Frontal cortex (tissue), 4 donors: ENCODE data around the gene PASD1. TPM values are rescaled to one million over a fixed set of nuclear protein-coding genes. Genes with fewer than 3 reads are reported as not detected.

Source experiments
- DNase-seq, 2 donors: peaks; one replicate each; pipeline ENCODE4 v3.0.0; 2012; ENCODE audit warnings: low spot score in 2 of 2
- FAIRE-seq: peaks from 2 replicates; lab custom pipeline; 2012; peaks lifted over from hg19 to GRCh38; lab: Jason Lieb, UNC
- total RNA-seq: library from RNA; depleted of rRNA; stranded (reverse); fragments of >200 nt; gene quantifications from one replicate; pipeline ENCODE4 v1.2.3, GENCODE V29; 2014
- donor health status: control.
- donor health status: control.
- donor health status: control.

Gene PASD1
- total RNA-seq, 1 donor from 2014 or later: not detected

DNA sequence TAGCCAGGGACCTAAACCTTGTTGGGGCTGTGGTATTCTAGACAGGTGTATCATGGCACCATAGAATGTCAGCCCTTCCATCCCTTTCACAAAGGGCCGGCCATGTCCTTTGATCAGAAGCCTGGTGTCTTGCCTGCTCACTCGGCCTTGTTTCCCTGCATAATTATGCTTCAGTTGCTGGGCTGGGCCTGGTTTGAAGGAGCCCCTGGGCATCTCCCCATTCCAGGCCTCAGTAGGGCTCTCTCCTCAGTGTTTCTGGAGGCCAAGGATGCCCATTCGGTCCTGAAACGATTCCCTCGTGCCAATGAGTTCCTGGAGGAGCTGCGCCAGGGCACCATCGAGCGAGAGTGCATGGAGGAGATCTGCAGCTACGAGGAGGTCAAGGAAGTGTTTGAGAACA is 136.3 kb downstream of the PASD1 start:
- FAIRE-seq: no peak
- no peak for DNase-seq

DNA sequence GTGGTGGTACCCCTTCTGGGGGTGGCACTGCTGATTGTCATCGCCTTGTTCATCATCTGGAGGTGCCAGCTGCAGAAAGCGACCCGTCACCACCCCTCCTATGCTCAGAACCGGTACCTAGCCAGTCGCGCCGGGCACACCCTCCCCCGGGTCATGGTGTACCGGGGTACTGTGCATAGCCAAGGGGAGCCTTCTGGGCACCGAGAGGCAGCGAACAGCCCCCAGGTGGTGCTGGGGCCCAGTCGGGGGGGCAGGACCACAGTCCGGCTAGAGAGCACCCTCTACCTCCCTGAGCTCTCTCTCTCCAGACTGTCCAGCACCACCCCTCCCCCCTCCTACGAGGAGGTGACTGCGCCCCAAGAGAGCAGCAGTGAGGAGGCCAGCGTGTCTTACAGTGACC is 137.1 kb downstream of the PASD1 start:
- FAIRE-seq: no peak
- no peak for DNase-seq

DNA sequence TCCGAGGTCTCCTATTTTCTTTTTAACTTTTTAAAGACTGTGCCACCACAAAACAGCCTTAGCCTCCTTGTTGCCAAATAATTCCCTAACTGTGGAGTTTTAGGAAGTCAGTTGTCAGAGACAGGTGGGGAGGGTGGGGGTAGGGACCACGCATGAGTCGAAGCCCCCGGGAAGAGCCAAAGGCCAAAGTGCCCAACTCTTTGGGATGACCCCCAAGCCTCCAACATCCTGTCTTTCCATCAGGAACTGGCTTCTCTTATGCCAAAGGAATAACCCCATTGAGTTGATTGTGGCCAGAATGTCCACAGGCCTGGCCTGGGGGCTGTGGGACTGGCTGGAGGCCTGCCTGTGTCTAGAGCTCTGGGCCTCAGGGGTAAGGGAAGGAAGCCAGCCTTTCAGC is 137.6 kb downstream of the PASD1 start:
- DNase-seq: no peak
- FAIRE-seq: no peak

DNA sequence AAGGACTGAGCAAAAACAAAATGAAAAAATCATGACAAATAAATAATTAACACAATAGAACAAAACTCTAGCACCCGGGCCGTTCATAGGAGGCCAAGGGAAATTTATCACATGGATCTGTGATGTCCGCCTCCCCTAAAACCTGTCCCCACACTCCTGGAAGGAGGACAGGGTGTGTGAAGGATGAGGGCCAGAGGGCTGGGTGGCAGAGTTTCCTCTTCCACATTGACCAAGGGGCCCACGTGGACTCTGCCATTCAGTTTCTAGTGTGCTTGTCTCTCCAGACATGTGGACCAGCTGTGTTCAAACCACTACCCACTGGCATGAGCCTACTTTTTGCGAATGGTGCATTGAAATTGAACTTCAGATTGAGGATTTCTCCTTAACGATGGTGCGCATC is 138.1 kb downstream of the PASD1 start:
- DNase-seq (no peak), FAIRE-seq (no peak)

DNA sequence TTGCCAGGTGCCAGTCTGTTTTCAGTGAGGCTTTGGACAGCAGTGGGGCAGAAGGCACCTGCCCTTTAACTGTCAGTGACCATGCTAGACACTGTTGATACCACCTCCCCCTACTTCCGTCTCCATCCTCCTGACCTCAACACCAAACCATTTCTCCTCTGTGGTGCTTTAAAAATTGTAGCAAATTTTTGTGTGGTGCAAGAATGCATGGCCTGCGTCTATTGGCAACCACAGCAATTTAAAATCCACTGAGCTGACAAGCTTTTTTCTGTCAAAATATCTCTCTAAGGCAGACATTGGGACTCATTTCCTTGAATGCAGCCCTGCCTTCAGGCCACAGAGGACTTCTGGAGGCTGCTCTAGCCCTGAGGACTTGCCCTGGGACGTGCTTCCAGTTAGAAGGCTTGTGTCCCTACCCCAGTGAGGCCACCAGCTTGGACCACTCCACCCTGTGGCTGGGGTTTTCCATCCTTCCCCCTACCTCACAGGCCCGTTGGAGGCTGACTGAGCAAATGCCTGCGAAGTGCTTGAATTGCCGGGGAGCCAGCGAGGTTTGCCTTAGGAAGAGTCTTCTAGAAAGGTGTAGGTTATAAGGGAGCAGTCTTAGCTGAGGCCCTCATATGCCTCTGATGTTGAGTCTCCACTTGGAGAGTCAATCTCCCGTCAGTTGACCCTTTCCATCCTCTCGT is 138.7 kb downstream of the PASD1 start:
- DNase-seq (no peak), FAIRE-seq (no peak)

DNA sequence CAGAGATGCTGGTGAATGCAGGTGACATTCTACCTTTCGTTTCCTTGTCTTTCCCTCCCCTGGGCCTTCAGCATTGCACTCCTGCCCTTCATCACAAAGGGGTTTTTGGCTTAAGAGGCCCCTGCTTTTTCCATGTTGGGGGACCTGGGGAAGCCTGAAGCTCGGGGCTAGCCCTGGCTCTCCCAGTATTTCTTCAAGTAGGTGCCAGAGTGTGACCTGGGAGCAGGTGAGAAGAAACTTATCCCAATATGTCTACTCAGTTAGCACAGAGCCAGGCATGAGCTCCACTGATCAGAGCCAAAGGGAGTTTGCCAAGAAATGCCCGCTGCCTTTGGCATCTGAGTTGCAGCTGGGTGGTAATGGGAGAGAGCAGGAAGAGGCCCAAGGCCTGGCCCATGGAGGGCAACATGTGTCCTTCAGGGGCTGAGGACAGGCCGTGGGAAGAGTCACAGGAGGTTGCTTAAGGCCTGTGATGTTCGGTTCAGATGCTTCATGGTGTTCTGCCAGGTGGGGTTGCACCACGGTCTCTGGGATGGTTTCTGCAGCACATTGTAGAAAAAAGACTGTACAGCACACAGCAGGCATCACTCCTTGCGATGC is 139.4 kb downstream of the PASD1 start:
- DNase-seq: no peak
- FAIRE-seq: no peak

DNA sequence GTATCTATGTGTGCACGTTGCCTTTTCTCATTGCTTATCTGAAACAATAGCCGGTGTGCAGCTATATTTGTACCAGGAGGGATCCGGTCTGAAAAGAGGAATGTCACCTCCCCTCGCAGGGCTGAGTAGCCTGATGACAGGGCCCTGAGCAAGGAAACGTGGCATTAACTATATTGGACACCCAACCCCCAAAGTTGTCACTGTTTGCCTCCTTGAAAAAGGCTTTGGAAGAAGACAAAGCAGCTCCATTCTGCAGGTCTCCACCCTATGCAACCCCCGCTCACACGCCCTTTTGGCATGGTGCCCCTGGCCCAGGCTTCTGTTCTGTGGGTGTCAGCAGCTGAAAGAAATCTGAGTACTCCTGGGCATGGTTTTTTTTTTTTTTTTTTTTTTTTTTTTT is 140.0 kb downstream of the PASD1 start:
- no peak for DNase-seq
- no peak for FAIRE-seq

DNA sequence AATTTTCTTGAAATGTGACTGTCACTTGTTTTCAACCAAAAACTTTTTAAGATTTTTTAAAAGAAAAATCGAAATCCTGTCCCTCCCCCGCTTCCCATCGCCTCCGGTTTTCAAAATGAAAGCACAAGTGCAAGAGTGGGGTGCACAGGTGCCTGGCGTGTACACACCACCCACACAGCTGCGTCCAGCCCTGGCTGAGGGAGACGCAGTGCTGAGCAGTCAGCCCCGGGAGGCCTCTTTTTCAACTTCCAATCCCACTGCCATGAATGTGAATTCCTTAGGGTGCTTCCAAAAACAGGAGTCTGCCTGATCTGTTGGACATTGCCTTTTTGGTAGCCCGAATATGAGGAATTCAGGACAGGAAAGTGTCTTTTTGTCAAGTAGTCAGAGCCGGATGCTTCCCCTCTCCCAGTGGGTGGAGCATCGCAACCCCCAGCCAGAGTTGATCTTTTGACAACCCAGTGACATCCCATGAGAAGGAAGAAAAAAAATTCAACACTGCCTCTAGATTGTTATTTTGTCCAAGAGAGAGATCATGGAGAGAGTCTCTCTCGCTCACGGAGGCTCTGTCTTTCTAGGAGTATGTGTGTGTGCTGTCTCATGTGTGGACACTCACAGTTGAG is 140.7 kb downstream of the PASD1 start:
- FAIRE-seq: no peak

DNA sequence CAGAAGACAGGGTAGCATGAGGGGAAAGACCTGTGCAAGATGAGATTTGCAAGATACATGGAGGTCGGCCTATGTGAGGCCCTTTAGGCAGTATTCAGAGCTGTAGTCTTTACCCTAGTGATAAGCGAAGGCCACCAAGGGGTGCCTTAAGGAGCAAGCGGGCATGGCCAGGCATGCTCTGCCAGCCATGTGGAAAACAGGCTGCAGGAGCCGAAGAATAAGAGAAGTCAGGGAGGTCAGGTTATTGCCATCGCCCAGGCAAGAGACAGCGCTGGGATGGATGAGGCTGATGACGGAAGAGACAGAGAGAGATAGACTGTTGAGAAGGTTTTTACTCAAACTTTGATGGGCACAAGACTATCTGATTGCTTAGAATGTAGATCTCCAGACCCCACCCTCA is 145.3 kb downstream of the PASD1 start:
- no peak for FAIRE-seq
- DNase-seq: no peak

More for the DNA sequence above, 140.7 kb downstream of the PASD1 start:
- DNase-seq: no peak

DNA sequence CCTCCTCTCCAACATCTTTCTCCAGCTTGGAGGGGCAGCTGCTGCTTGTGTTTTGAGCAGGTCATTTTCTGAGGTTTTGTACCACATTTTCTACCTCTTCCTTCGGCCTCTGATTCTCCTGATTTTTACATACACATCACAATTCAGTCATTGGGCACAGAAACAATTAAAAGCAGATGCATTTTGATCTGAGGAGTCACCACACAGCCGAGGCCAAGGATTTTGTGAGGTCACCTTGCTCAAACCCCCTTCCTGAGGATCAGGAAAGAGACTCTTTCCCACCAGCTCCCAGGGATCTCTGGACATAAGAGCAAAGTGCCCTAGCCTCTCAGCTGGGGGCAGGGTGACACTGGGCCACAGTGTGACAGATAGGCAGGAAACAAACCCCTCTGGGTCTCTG is 147.0 kb downstream of the PASD1 start:
- DNase-seq: no peak
- no peak for FAIRE-seq

DNA sequence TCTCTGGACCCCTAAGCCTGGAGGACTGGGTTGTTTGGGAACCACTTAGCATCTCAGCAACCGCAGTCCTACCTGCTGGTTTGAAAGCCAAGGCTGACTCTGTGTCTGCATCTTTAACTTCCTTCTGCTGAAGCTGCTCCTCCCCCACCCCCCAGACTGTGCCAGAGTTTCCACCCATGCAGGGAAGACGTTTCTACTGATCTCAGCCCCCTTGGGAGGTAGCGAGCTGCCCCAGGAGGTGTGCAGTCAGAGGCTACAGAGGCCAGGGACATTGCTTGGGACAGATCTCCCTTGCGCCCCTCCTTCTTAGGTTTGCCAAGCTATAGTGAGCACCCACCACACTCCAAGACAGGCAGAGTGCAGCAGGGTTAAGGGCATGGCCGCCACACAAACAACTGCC is 147.7 kb downstream of the PASD1 start:
- DNase-seq (no peak), FAIRE-seq (no peak)

DNA sequence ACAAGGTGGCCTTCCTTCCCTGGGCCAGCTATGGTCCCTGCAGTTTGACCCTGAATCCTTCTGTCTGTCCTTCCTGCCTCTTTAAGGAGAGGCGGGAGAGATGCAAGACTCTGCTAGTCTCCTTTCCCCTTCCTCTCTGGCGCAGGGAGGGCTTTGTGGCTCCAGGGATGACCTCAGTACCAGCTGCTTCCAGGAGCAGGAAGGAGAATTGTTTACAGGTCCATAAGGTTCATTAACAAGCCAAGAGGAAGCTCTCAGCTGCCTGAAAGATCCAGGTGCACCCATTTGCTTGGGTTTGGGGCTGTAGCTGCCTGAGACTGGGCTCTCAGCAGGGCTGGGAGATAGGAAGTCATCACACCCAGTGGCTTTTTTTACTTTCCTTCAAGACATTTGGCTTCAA is 148.3 kb downstream of the PASD1 start:
- DNase-seq: no peak
- no peak for FAIRE-seq

DNA sequence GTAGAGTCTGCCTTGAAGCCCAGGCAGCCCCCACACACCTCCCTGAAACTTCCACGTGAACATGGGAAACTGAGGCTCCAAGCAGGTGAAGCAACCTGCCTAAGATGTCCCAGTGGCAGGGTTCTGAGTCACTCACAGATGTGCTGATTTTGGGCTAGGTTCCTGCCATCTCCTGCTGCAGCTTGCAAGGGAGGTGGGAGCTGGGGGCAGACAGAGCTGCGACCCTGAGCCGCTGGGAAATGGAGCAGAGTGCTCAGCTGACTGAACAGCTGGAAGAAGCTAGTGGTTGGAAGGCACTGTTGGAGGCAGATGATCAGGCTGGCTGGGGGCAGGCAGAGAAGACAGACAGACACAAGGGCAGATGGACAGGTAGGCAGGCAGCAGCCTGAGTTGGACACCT is 148.8 kb downstream of the PASD1 start:
- FAIRE-seq (no peak), DNase-seq (no peak)

DNA sequence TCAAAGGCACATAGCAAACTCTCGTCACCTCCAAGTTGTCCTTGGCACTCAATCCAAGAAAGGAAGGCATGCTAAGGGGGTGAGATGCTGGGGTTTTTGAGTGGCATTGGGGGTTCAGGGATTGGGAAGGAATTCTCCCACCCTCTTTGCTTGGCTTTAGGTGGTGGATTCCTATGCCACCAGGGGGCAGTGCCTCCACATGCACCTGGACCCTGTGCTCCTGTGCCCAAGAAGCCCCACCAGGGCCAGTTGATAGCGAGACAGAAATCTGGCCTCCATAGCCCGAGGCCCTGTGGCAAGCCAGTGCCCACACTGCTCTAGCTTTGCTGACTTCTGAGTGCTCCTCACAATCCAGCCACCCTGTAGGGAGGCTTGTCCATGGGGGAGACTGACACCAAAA is 150.4 kb downstream of the PASD1 start:
- DNase-seq (no peak), FAIRE-seq (no peak)

DNA sequence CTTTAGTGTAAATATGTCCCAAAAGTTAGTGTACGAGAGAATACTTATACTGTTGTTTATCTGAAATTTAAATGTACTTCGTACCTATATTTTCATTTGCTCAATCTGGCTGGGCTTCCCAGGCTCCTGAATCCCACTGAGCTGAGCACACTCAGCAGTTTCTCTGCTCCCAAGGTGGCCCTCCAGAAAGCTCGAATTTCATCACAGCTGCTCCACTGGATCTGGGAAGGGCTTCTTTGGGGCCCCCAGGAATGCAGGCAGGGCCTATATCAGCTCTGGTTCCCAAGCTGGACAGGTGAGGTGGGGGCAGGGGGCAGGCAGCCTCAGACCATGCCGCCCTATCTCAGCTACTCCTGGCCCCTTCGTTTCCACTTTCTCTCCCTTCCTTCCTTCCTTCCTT is 150.9 kb downstream of the PASD1 start:
- no peak for FAIRE-seq
- DNase-seq: no peak

DNA sequence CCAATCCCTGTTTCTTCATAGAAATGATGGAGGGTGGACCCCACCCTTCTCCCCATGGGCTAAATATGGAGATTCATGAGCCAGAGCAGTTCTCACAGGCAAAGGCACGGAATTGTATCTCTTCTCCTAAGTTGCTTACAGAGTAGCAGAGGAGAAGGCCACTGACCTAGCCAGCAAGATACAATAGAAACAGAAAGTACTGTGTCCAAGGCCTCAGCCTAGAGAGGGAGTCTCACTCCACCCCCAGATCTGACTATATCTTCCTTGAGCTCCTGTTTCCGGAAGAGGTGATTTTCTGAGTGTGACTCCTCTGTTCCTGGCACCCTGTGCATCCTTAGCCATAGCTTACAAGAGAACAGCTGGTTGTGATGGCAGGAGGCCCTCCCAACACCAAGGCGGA is 152.3 kb downstream of the PASD1 start, which contains the start of gene FATE1:
TSS of gene FATE1 (plus strand) at position 284 of the 400 bp plus-strand sequence. CDS start at position 369, 85 bp downstream.
- FAIRE-seq (no peak), DNase-seq (no peak)

DNA sequence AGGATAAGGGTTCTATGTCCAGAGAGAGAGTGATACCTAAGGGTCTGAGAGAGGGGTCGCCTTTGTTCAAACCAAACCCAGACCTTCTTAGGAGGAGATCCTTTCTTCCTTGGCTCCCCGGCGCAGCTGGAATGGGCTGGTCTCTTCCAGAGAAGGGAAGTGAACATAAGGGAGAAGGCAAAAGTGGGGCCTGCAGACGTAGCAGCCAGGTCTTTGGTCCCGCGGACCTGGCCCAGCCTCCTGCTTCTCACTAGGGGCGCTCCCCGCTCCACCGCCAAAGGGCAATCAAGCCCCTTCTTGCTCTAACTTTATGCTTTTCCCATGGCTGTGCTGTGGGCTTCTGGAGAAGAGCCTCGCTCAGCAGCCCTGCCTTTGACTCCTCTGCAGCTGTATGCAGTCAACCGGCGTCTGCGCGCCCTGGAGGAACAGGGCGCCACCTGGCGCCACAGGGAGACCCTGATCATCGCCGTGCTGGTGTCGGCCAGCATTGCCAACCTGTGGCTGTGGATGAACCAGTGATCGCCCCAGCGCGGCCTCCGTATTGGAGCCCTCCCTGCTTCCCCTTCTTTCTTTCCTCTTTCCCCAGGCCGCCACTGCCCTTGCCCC is 158.9 kb downstream of the PASD1 start:
- DNase-seq (no peak), FAIRE-seq (no peak)

DNA sequence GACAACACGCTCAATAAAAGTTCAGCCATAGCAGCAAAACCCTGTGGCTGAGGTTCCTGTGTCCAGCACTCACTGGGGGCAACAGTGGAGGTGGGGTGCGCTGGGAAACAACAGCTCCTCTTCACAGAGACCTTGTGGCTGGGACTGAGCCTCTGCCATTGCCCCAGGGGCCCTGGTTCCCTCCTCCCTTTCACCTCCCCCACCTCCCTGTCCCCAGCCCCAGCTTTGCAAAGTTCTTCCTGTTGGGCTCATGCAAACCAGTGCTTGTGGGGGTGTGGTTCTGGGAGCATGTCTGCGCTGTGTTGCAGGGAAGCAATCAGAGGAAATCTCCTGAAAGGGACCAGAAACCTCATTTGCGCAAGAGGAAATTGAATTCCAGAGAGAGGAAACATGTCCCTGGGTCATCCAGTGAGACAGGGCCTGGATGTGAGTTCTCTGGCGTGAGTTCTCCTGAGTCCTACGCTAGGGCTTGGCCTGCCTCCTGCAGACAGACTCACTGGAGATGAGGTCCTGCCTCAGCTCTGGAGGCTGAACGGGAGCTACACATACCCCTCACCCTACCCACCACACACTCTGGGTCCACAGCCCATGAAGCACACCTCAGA is 159.8 kb downstream of the PASD1 start:
- FAIRE-seq: no peak

DNA sequence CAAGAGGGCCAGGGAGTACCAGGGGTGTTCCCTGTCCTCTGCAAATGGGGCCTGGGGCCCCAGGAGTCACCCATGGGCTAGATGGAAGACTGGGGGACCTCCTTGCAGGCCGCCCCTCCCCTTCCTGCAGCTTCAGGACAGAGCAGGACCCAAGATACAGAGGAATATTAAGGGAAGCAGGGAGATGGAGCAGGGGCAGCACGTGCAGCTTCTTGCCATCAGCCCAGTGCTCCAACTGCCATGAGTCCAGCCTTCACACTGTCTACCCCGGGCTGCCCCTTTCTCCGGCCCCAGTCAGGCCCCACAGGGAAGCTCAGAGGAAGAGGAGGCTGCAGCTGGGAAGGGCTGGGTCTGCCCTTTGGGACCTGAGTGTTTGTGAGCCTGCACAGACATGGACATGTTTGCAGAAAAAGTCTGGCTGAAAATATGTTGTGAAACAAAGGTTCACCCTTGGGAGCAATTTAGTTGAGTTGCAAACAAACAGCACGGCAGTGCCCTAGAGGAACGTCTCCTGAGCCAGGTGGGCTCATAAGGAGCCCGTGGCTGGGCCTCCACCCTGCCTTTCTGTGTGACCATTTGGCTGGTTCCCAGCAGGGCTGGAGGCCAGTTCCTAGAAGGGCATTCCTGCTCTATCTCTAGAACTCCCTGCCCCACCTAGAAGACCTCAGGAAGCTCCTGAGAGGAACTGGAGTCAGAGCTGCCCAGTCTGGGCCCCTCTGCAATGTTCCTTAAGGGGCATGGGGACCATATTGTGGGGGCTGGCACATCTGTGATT is 161.3 kb downstream of the PASD1 start:
- FAIRE-seq: no peak
- no peak for DNase-seq

More for the DNA sequence above, 159.8 kb downstream of the PASD1 start:
- no peak for DNase-seq

DNA sequence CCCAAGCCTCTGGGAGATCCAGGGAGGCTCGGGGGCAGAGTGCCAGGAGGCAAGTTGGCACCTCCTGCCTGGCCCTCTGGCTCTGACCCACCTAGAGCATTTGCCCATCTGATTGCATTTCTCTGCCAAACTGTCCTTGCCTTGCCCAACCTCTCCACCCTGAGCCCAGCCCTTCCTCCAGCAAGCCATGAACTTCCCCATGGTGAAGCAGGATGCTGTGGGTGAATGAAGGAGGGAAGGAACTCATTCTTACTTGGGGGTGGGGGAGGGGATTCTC is 161.8 kb downstream of the PASD1 start:
- DNase-seq: no peak
- no peak for FAIRE-seq
